C4-2B (cell line): Measurements from ENCODE around the gene GAS7.

Source experiments
- CTCF ChIP-seq: fragments of 450-650 bp; conservative IDR thresholded peaks from 2 replicates; pipeline ENCODE4 v1.5.1; 2017; ENCODE audit warnings: mild to moderate bottlenecking
- ZFX ChIP-seq: fragments of 450-650 bp; IDR thresholded peaks from 2 replicates; pipeline ENCODE4 v1.6.1; 2017

GRCh38 chr17:10033449-10033848, 165.0 kb downstream of the GAS7 start:
- TF ChIP-seq CTCF (no peak), ZFX (no peak)
